ENCODE results near the gene ESM1. TPM values are rescaled to one million over a fixed set of nuclear protein-coding genes. Genes with fewer than 3 reads are reported as not detected.
"Not testable (repeated sequence)": the region's sequence is repeated elsewhere in the genome, so short reads cannot be mapped to it uniquely, and the experiment has no call there.

Gene ESM1
- total and polyA plus RNA-seq, 4 donors, result 0.08 to 0.28 TPM; not detected in 2

GRCh38 chr5:55004729-55005128 lies 19.3 kb upstream of the ESM1 start (continued):
- TF ChIP-seq REST (IDR thresholded peaks at IDR 0.05) (no peak), SP1 (IDR thresholded peaks at IDR 0.05) (no peak), HNF4G (IDR thresholded peaks at IDR 0.05) (no peak), MAX (IDR thresholded peaks at IDR 0.05) (no peak), RAD21 (IDR thresholded peaks at IDR 0.05) (no peak), RXRA (IDR thresholded peaks at IDR 0.05) (no peak)

GRCh38 chr5:55003432-55004065 lies 18.2 kb upstream of the ESM1 start:
- no peak for TF ChIP-seq GABPA (IDR thresholded peaks at IDR 0.05 in 1 of 2, conservative IDR thresholded peaks at IDR 0.05 in 1 of 2)
- no peak for TF ChIP-seq TAF1 (conservative IDR thresholded peaks at IDR 0.05)
- H3K4me1 ChIP-seq (ENCODE audit: control insufficient read depth in 4 of 4, insufficient read depth in 4 of 4, low read length in 3 of 4), result no peaks in the 10 kb centered on the region
- no peak overlapping the region for H3K4me3 ChIP-seq (ENCODE audit: low read depth in 1 of 3, low read length in 3 of 3)

GRCh38 chr5:55002166-55002565 lies 16.8 kb upstream of the ESM1 start:
- not testable (repeated sequence) for DNase-seq (ENCODE audit: low spot score); H3K9me3 ChIP-seq (ENCODE audit: control insufficient read depth in 4 of 4, low read length in 3 of 4); H3K9ac ChIP-seq (ENCODE audit: low read depth in 1 of 2, low read length in 2 of 2); H3K4me1 ChIP-seq (ENCODE audit: control insufficient read depth in 4 of 4, insufficient read depth in 4 of 4, low read length in 3 of 4); H3K36me3 ChIP-seq (ENCODE audit: control insufficient read depth in 4 of 4, insufficient read depth in 3 of 4, low read depth in 1 of 4, low read length in 3 of 4); H3K4me3 ChIP-seq (ENCODE audit: low read depth in 1 of 3, low read length in 3 of 3); H3K27ac ChIP-seq (ENCODE audit: low read depth in 1 of 2, low read length in 2 of 2); H3K27me3 ChIP-seq (ENCODE audit: control insufficient read depth in 4 of 4, insufficient read depth in 4 of 4, low read length in 3 of 4)
- 70% methylated on average over 2 of the region's 2 CpGs for WGBS

More at GRCh38 chr5:55003432-55004065, 18.2 kb upstream of the ESM1 start:
- Histone ChIP-seq H3K9me3 (ENCODE audit: control insufficient read depth in 4 of 4, low read length in 3 of 4) (no peaks in the 10 kb centered on the region), H3K27me3 (ENCODE audit: control insufficient read depth in 4 of 4, insufficient read depth in 4 of 4, low read length in 3 of 4) (peaks cover 0 to 3% (median 0%) of the 10 kb centered on the region in 4 donors), H3K36me3 (ENCODE audit: control insufficient read depth in 4 of 4, insufficient read depth in 3 of 4, low read depth in 1 of 4, low read length in 3 of 4) (no peaks in the 10 kb centered on the region), H3K9ac (ENCODE audit: low read depth in 1 of 2, low read length in 2 of 2) (no peak overlapping the region), H3K27ac (ENCODE audit: low read depth in 1 of 2, low read length in 2 of 2) (no peak overlapping the region)
- no peak for DNase-seq (ENCODE audit: low spot score)
- WGBS, result 70% methylated on average over 4 of the region's 4 CpGs

- DNase-seq (ENCODE audit: low spot score), result no peak
- H3K4me3 ChIP-seq (ENCODE audit: low read depth in 1 of 3, low read length in 3 of 3), result no peak overlapping the region
- H3K9me3 ChIP-seq (ENCODE audit: control insufficient read depth in 4 of 4, low read length in 3 of 4), result no peaks in the 10 kb centered on the region
- TF ChIP-seq HNF4G (IDR thresholded peaks at IDR 0.05), result no peak
- no peak for TF ChIP-seq CTCF (IDR thresholded peaks at IDR 0.05; ENCODE audit: low read depth, low read length, missing input control)
- no peak for TF ChIP-seq SP1 (IDR thresholded peaks at IDR 0.05)
- TF ChIP-seq RAD21 (IDR thresholded peaks at IDR 0.05), result no peak
- TF ChIP-seq FOXA1 (IDR thresholded peaks at IDR 0.05), result no peak
- no peak for TF ChIP-seq JUND (IDR thresholded peaks at IDR 0.05)
- no peak for TF ChIP-seq YY1 (IDR thresholded peaks at IDR 0.05)
- no peak for TF ChIP-seq MAX (IDR thresholded peaks at IDR 0.05)
- TF ChIP-seq FOXA2 (IDR thresholded peaks at IDR 0.05), result no peak
- no peak for TF ChIP-seq ZBTB33 (IDR thresholded peaks at IDR 0.05)
- TF ChIP-seq NR2F2 (IDR thresholded peaks at IDR 0.05), result no peak
- TF ChIP-seq RXRA (IDR thresholded peaks at IDR 0.05), result no peak
- no peak overlapping the region for H3K27ac ChIP-seq (ENCODE audit: low read depth in 1 of 2, low read length in 2 of 2)
- H3K4me1 ChIP-seq (ENCODE audit: control insufficient read depth in 4 of 4, insufficient read depth in 4 of 4, low read length in 3 of 4), result no peaks in the 10 kb centered on the region
- H3K27me3 ChIP-seq (ENCODE audit: control insufficient read depth in 4 of 4, insufficient read depth in 4 of 4, low read length in 3 of 4), result no peaks in the 10 kb centered on the region
- H3K9ac ChIP-seq (ENCODE audit: low read depth in 1 of 2, low read length in 2 of 2), result no peak overlapping the region
- 49% methylated on average over 2 of the region's 2 CpGs for WGBS
- H3K36me3 ChIP-seq (ENCODE audit: control insufficient read depth in 4 of 4, insufficient read depth in 3 of 4, low read depth in 1 of 4, low read length in 3 of 4), result no peaks in the 10 kb centered on the region
Observed at GRCh38 chr5:54997081-54997480, 11.7 kb upstream of the ESM1 start.

Data from liver (tissue), 9 donors.